Measurements from ENCODE around the gene KRTAP10-1. TPM values are rescaled to one million over a fixed set of nuclear protein-coding genes. Genes with fewer than 3 reads are reported as not detected.

Gene KRTAP10-1
- total and polyA plus RNA-seq, 4 donors, result not detected

- Histone ChIP-seq H3K27me3 (ENCODE audit: control insufficient read depth in 4 of 4, insufficient read depth in 4 of 4, low read length in 3 of 4) (no peaks in the 10 kb centered on the region), H3K36me3 (ENCODE audit: control insufficient read depth in 4 of 4, insufficient read depth in 3 of 4, low read depth in 1 of 4, low read length in 3 of 4) (no peaks in the 10 kb centered on the region), H3K9ac (ENCODE audit: low read depth in 1 of 2, low read length in 2 of 2) (no peak overlapping the region), H3K4me3 (ENCODE audit: low read depth in 1 of 3, low read length in 3 of 3) (no peak overlapping the region), H3K9me3 (ENCODE audit: control insufficient read depth in 4 of 4, low read length in 3 of 4) (no peaks in the 10 kb centered on the region), H3K27ac (ENCODE audit: low read depth in 1 of 2, low read length in 2 of 2) (no peak overlapping the region), H3K4me1 (ENCODE audit: control insufficient read depth in 4 of 4, insufficient read depth in 4 of 4, low read length in 3 of 4) (no peaks in the 10 kb centered on the region)
- no peak for TF ChIP-seq MAX (IDR thresholded peaks at IDR 0.05)
- TF ChIP-seq FOXA1 (IDR thresholded peaks at IDR 0.05), result no peak
- TF ChIP-seq, protein P1, sequence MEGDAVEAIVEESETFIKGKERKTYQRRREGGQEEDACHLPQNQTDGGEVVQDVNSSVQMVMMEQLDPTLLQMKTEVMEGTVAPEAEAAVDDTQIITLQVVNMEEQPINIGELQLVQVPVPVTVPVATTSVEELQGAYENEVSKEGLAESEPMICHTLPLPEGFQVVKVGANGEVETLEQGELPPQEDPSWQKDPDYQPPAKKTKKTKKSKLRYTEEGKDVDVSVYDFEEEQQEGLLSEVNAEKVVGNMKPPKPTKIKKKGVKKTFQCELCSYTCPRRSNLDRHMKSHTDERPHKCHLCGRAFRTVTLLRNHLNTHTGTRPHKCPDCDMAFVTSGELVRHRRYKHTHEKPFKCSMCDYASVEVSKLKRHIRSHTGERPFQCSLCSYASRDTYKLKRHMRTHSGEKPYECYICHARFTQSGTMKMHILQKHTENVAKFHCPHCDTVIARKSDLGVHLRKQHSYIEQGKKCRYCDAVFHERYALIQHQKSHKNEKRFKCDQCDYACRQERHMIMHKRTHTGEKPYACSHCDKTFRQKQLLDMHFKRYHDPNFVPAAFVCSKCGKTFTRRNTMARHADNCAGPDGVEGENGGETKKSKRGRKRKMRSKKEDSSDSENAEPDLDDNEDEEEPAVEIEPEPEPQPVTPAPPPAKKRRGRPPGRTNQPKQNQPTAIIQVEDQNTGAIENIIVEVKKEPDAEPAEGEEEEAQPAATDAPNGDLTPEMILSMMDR (IDR thresholded peaks at IDR 0.05; ENCODE audit: low read depth, low read length, missing input control), result no peak
- no peak for TF ChIP-seq RXRA (IDR thresholded peaks at IDR 0.05)
- TF ChIP-seq SP1 (IDR thresholded peaks at IDR 0.05), result no peak
- TF ChIP-seq TAF1 (conservative IDR thresholded peaks at IDR 0.05), result no peak
- TF ChIP-seq, protein P2, sequence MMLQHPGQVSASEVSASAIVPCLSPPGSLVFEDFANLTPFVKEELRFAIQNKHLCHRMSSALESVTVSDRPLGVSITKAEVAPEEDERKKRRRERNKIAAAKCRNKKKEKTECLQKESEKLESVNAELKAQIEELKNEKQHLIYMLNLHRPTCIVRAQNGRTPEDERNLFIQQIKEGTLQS (IDR thresholded peaks at IDR 0.05), result no peak
- TF ChIP-seq, protein P3, sequence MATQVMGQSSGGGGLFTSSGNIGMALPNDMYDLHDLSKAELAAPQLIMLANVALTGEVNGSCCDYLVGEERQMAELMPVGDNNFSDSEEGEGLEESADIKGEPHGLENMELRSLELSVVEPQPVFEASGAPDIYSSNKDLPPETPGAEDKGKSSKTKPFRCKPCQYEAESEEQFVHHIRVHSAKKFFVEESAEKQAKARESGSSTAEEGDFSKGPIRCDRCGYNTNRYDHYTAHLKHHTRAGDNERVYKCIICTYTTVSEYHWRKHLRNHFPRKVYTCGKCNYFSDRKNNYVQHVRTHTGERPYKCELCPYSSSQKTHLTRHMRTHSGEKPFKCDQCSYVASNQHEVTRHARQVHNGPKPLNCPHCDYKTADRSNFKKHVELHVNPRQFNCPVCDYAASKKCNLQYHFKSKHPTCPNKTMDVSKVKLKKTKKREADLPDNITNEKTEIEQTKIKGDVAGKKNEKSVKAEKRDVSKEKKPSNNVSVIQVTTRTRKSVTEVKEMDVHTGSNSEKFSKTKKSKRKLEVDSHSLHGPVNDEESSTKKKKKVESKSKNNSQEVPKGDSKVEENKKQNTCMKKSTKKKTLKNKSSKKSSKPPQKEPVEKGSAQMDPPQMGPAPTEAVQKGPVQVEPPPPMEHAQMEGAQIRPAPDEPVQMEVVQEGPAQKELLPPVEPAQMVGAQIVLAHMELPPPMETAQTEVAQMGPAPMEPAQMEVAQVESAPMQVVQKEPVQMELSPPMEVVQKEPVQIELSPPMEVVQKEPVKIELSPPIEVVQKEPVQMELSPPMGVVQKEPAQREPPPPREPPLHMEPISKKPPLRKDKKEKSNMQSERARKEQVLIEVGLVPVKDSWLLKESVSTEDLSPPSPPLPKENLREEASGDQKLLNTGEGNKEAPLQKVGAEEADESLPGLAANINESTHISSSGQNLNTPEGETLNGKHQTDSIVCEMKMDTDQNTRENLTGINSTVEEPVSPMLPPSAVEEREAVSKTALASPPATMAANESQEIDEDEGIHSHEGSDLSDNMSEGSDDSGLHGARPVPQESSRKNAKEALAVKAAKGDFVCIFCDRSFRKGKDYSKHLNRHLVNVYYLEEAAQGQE (IDR thresholded peaks at IDR 0.05), result no peak
- no peak for TF ChIP-seq GABPA (IDR thresholded peaks at IDR 0.05 in 1 of 2, conservative IDR thresholded peaks at IDR 0.05 in 1 of 2)
- no peak for TF ChIP-seq HNF4G (IDR thresholded peaks at IDR 0.05)
- TF ChIP-seq FOXA2 (IDR thresholded peaks at IDR 0.05), result no peak
- no peak for TF ChIP-seq HNF4A (conservative IDR thresholded peaks at IDR 0.05)
- no peak for TF ChIP-seq RAD21 (IDR thresholded peaks at IDR 0.05)
- 95% methylated on average over 33 of the region's 33 CpGs for WGBS
- DNase-seq (ENCODE audit: low spot score), result no peak
These were observed 1.8 kb downstream of the KRTAP10-1 start for GRCh38 chr21:44537930-44538911.

DNA sequence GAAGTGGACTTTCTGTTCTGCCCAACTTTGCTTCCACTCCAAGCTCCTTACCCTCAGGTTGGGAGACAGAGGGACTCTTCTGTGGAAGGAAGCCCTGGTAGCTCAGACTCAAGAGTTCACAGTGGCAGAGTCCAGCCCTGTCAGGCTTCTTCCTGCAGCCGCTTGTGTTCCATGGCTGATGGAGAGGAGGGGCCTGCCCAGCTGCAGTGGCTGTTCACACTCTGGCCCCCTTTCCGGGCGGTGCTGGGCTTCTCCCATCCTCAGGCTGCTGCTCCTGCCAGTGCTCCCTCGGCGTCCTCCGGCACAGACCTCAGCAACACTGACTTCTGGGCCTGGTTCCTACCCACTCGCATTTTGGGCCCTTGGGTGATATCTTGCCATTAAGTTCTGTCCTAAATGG, 4.0 kb downstream of the KRTAP10-1 start:
- no peaks in the 10 kb centered on the region for H3K36me3 ChIP-seq (ENCODE audit: control insufficient read depth in 4 of 4, insufficient read depth in 3 of 4, low read depth in 1 of 4, low read length in 3 of 4)
- DNase-seq (ENCODE audit: low spot score), result no peak
- no peaks in the 10 kb centered on the region for H3K9me3 ChIP-seq (ENCODE audit: control insufficient read depth in 4 of 4, low read length in 3 of 4)
- no peaks in the 10 kb centered on the region for H3K27me3 ChIP-seq (ENCODE audit: control insufficient read depth in 4 of 4, insufficient read depth in 4 of 4, low read length in 3 of 4)
- WGBS, result 73% methylated on average over 7 of the region's 7 CpGs
- H3K9ac ChIP-seq (ENCODE audit: low read depth in 1 of 2, low read length in 2 of 2), result no peak overlapping the region
- no peaks in the 10 kb centered on the region for H3K4me1 ChIP-seq (ENCODE audit: control insufficient read depth in 4 of 4, insufficient read depth in 4 of 4, low read length in 3 of 4)
- H3K27ac ChIP-seq (ENCODE audit: low read depth in 1 of 2, low read length in 2 of 2), result no peak overlapping the region
- no peak overlapping the region for H3K4me3 ChIP-seq (ENCODE audit: low read depth in 1 of 3, low read length in 3 of 3)
- TF ChIP-seq, protein P2 (IDR thresholded peaks at IDR 0.05), result no peak
- TF ChIP-seq FOXA2 (IDR thresholded peaks at IDR 0.05), result no peak
- TF ChIP-seq, protein P3 (IDR thresholded peaks at IDR 0.05), result no peak
- TF ChIP-seq GABPA (IDR thresholded peaks at IDR 0.05 in 1 of 2, conservative IDR thresholded peaks at IDR 0.05 in 1 of 2), result no peak
- TF ChIP-seq, protein P4, sequence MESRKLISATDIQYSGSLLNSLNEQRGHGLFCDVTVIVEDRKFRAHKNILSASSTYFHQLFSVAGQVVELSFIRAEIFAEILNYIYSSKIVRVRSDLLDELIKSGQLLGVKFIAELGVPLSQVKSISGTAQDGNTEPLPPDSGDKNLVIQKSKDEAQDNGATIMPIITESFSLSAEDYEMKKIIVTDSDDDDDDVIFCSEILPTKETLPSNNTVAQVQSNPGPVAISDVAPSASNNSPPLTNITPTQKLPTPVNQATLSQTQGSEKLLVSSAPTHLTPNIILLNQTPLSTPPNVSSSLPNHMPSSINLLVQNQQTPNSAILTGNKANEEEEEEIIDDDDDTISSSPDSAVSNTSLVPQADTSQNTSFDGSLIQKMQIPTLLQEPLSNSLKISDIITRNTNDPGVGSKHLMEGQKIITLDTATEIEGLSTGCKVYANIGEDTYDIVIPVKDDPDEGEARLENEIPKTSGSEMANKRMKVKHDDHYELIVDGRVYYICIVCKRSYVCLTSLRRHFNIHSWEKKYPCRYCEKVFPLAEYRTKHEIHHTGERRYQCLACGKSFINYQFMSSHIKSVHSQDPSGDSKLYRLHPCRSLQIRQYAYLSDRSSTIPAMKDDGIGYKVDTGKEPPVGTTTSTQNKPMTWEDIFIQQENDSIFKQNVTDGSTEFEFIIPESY (IDR thresholded peaks at IDR 0.05), result no peak
- TF ChIP-seq FOXA1 (IDR thresholded peaks at IDR 0.05), result no peak
- TF ChIP-seq TAF1 (conservative IDR thresholded peaks at IDR 0.05), result no peak
- no peak for TF ChIP-seq HNF4A (conservative IDR thresholded peaks at IDR 0.05)
- no peak for TF ChIP-seq NR2F2 (IDR thresholded peaks at IDR 0.05)
- TF ChIP-seq YY1 (IDR thresholded peaks at IDR 0.05), result no peak
- TF ChIP-seq MAX (IDR thresholded peaks at IDR 0.05), result no peak
- no peak for TF ChIP-seq RAD21 (IDR thresholded peaks at IDR 0.05)
- TF ChIP-seq EGR1 (IDR thresholded peaks at IDR 0.05; ENCODE audit: low read depth in 2 of 2), result no peak
- TF ChIP-seq HNF4G (IDR thresholded peaks at IDR 0.05), result no peak

All from liver (tissue), 9 donors.